ENCODE data around the gene RNF115.
"Not testable (repeated sequence)": the region's sequence is repeated elsewhere in the genome, so short reads cannot be mapped to it uniquely, and the experiment has no call there.

The RNF115 gene

DNA sequence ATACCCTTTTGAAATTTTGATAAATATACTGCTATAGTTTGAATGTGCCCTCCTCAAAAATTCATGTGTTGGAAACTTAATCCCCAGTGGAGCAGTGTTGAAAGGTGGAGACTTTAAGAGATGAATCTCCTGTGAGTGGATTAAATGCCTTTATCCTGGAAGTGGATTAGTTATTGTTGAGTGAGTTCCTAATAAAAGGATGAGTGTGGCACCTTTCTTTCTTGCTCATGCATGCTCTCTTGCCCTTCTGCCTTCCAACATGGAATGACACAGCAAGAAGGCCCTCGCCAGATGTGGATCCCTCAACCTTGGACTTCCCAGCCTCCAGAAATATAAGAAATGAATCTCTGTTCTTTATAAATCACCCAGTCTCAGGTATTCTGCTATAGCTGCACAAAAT is 52.8 kb downstream of the RNF115 start:
- no peak for DNase-seq

DNA sequence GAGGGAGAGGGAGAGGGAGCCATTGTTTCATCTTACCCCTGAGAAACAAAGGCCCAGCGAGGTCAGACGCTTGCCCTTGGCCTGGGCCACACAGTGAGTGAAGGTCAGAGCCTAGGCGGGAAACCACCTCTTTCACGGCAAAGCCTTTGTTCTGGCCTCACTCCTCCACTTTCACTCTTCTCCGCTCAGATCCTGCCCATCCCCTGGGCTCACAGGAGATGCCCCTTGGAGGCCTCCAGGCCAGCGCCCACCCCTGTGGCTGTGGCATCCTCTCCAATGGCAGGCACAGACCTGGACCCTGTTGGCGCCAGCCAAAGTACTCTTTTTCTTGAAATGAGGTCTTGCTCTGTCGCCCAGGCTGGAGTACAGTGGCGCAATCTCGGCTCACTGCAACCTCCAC is 55.9 kb downstream of the RNF115 start:
- DNase-seq = not testable (repeated sequence)

DNA sequence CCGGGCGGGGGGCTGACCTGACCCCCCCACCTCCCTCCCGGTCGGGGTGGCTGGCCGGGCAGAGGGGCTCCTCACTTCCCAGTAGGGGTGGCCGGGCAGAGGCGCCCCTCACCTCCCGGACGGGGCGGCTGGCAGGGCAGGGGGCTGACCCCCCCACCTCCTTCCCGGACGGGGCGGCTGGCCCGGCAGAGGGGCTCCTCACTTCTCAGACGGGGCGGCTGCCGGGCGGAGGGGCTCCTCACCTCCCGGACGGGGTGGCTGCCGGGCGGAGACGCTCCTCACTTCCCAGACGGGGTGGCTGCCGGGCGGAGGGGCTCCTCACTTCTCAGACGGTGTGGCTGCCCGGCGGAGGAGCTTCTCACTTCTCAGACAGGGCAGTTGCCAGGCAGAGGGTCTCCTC is 57.0 kb downstream of the RNF115 start:
- DNase-seq = not testable (repeated sequence)

DNA sequence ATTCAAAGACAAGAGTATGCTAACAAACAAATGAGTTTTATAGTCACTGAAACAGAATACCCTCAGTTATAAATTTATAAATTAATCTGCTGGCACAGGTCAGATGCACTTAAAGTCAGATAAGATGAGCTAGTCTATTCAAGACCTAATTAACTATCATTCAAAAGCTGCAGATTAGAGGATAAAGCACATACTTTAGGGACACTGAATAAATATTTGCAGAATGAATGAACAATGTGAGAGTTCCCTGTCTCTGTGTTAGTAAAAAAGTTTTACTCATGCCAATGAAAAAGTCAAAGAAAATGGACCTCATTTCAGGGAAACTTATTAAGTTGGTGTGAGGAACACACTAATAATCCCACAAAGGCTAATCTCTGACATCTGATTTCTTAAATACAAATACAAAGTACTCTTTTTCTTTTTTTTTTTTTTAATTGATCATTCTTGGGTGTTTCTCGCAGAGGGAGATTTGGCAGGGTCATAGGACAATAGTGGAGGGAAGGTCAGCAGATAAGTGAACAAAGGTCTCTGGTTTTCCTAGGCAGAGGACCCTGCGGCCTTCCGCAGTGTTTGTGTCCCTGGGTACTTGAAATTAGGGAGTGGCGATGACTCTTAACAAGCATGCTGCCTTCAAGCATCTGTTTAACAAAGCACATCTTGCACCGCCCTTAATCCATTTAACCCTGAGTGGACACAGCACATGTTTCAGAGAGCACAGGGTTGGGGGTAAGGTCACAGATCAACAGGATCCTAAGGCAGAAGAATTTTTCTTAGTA is 58.1 kb downstream of the RNF115 start:
- not testable (repeated sequence) for DNase-seq

DNA sequence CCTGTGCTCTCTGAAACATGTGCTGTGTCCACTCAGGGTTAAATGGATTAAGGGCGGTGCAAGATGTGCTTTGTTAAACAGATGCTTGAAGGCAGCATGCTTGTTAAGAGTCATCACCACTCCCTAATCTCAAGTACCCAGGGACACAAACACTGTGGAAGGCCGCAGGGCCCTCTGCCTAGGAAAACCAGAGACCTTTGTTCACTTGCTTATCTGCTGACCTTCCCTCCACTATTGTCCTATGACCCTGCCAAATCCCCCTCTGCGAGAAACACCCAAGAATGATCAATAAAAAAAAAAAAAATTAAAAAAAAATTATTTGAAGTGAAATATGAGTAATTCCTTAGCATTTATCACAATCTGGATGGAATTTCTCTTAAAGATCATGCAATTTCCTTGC is 58.8 kb downstream of the RNF115 start:
- not testable (repeated sequence) for DNase-seq

DNA sequence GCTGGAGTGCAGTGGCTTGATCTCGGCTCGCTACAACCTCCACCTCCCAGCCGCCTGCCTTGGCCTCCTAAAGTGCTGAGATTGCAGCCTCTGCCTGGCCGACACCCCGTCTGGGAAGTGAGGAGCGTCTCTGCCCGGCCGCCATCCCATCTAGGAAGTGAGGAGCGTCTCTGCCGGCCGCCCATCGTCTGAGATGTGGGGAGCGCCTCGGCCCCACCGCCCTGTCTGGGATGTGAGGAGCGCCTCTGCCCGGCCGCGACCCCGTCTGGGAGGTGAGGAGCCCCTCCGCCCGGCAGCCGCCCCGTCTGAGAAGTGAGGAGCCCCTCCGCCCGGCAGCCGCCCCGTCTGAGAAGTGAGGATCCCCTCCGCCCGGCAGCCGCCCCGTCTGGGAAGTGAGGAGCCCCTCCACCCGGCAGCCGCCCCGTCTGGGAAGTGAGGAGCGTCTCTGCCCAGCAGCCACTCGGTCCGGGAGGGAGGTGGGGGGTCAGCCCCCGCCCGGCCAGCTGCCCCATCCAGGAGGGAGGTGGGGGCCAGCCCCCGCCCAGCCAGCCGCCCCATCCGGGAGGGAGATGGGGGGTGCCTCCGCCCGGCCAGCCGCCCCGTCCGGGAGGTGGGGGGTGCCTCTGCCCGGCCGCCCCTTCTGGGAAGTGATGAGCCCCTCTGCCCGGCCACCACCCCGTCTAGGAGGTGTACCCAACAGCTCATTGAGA is 59.5 kb downstream of the RNF115 start:
- DNase-seq = not testable (repeated sequence)

DNA sequence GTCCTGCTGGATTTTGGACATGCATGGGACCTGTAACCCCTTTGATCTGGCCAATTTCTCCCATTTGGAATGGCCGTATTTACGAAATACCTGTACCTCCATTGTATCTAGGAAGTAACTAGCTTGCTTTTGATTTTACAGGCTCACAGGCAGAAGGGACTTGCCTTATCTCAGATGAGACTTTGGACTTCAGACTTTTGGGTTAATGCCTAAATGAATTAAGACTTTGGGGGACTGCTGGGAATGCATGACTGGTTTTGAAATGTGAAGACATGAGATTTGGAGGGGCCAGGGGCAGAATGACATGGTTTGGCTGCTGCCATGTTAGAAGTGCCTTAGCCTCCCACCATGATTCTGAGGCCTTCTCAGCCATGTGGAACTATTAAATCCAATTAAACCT is 61.9 kb downstream of the RNF115 start:
- DNase-seq = not testable (repeated sequence)

DNA sequence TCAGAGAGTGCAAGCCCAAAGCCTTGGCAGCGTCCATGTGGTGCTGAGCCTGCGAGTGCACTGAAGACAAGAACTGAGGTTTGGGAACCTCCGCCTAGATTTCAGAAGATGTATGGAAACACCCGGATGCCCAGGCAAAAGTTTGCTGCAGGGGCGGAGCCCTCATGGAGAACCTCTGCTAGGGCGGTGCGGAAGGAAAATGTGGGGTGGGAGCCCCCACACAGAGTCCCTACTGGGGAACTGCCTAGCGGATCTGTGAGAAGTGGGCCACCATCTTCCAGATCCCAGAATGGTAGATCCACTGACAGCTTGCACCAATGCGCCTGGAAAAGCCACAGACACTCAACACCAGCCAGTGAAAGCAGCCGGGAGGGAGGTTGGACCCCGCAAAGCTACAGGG is 62.4 kb downstream of the RNF115 start:
- not testable (repeated sequence) for DNase-seq

DNA sequence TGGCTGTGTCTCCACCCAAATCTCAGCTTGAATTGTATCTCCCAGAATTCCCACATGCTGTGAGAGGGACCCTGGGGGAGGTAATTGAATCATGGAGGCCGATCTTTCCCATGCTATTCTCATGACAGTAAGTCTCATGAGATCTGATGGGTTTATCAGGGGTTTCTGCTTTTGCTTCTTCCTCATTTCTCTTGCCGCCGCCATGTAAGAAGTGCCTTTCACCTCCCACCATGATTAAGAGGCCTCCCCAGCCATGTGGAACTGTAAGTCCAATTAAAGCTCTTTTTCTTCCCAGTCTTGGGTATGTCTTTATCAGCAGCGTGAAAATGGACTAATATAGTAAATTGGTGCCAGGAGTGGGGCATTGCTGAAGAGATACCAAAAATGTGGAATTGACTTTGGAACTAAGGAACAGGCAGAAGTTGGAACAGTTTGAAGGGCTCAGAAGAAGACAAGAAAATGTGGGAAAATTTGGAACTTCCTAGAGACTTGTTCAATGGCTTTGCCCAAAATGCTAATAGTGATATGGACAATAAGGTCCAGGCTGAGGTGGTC is 63.4 kb downstream of the RNF115 start:
- not testable (repeated sequence) for DNase-seq

DNA sequence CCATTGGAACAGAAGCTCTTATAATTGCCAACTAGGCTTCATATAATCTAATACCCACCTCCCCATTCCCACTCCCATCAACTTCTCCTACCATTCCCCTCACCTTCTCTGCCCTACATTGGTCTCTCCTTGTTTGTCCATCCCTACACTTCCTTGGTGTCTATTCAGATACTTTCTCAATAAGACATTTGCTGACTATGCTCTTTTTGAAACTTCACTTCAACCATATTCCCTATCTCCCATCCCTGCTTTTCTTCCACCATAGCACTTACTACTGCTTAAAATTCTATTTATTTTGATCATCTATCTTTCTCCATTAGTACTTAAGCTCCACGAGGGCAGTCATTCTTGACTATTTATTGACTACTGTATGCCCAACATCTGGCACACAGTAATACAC is 64.2 kb downstream of the RNF115 start:
- DNase-seq = no peak

DNA sequence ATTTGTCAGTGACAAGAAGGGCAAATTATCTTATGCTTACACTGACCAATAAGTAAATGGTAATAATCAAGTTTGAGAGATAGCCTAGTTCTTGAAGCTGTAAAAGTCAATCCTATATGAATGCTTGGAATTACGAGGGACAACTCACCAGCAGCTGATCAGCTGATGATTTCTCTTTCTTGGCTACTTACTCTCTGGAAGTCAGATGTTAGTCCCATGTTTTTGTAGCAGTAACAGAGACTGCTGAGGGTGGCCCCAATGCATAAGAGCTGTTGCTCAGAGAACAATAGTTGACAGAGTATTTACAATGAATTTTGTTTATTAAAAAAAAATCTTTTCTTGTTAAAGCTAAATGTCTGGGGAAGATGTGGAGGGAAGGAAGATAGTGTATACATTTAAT is 65.3 kb downstream of the RNF115 start:
- DNase-seq = no peak

DNA sequence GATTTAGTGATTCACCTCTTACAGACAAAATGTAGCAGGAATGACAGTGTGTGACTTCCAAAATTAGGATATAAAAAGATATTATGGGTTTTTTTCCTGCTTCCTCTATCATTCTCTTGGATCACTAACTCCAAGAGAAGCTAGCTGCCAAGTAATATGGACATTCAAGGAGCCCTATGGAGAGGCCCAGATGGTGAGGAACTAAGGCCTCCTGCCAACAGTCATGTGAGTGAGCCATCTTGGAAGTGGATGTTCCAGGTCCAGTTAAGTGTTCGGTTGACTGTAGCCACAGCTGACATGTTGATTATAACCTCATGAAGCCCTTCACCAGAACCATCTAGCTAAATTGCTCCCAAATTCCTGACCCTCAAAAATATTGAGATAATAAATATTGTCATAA is 65.8 kb downstream of the RNF115 start:
- DNase-seq = no peak

DNA sequence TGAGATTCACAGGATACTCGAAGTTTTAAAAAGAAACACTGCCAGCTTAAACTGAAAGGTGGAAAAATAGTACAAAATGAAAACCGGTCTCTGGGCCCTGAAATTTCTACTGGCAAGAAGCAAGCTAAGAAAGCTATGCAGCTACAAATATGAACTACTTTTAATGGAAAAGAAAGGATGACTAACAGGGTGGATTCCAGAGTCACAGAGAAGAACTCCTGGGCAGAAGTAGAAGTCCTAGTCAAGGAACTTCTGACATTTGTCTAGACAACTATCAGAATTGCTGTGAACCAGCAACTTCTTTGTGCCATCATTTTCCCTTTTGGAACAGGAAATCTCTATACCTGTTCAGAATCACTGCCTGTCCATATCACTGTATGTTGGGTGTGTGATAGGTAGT is 66.5 kb downstream of the RNF115 start:
- no peak for DNase-seq

DNA sequence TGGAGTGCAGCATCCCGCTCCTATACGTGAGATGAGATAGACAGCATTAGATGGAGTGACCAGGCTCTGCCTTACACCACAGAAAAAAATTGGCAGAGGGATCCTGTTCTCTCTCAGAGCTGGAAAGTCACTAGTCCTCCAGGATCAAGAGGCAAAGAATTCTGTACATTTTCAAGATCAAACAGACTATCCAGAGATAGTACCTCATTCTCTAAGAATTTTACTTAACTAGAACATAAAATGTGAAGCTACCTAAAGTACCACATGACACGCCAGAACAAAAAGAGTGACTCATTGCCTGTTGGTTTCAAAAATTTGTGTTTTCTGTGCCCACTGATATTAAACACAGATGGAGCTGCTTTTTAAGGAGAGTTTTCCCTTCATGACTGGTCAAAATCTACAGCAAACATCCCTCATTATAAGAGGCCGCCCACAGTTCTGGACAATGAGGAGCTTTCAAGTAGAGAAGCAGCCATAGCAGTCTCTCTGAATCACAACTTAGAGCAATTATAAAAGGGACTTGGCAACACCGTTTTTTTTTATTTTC is 72.3 kb downstream of the RNF115 start:
- no peak for DNase-seq

DNA sequence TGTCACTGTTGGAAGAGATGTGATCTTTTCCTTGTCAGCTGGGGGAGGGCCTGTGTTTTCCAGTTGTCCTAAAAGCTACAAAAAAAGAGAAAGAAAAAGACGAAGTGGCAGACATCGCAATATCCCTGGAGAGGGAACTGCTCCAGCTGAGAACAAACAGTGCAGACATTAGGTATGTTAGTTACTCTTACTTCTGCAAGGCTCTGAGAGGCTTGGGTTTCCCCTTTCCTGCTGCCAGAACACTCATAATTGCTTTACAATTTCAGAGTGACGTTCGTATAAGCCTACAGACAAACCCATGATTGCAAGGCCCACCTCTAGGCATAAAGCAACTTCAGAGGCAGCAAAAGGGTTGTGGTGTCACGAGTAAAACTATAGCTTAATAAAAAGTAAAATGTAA is 73.5 kb downstream of the RNF115 start:
- no peak for DNase-seq

DNA sequence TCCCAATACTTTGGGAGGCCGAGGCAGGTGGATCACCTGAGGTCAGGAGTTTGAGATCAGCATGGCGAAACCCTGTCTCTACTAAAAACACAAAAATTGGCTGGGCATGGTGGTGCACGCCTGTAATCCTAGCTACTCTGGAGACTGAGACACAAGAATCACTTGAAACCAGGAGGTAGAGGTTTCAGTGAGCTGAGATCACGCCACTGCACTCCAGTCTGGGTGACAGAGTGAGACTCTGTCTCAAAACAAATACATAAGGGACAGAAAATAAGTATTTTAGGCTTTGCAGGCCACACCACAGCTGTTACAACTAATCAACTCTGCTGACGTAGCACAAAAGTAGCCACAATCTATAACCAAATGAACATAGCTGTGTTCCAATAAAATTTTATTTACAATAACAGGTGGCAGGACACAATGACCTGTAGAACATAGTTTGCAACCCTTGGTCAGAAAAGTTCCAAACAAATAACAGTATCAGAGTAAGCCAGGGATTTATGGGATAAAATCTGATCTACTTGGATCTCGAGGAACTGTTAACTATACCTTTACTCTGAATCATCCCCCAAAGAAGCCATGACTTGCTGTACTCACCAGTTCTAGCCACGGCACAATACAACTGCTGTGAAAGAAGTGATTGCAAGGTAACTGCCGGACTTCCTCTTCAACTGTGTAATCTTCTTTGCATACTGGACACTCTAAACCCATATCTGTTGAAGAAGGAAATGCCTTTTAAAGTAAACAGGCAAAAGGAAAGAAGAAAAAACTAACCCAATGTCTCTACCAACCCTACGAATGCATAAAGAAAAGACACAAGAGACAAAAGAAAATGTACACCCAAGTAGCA is 76.3 kb downstream of the RNF115 start:
- DNase-seq = no peak

DNA sequence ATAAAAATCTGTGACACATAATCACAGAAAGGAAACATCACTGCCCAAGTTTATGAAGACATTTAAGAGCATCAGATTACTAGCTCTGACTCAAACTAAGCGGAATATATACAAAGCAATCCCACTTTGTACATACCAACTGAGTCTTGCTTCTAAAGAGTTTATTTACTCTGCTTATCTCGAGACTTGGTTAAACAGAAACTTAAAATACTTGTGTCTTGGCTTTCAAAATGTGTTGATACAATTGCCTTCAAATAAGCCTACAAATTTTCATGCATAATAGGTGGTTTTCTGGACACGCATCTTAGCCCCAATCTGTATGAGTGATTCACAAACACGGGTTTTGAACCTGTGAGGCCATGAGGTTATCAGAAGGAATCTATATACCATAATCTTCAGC is 83.6 kb downstream of the RNF115 start:
- DNase-seq = no peak

DNA sequence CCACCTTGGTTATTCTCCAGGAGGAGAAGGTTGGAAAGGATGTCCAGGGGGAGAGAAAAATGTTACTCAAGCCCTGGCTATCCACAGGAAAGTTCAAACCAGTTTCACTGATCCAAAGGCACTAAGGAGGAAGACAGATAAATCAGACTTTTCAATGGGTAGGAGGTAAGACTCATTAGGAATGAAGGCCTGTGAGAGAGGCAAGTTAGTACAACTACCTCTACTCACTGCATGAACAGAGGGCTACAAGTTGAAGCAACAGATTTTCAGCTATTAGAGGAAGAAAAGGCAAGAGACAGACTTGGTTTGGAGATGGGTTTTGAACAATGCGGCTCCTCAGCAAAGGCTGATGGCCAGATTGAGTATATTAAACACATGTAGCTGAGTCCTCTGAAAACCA is 87.7 kb downstream of the RNF115 start:
- DNase-seq = no peak

DNA sequence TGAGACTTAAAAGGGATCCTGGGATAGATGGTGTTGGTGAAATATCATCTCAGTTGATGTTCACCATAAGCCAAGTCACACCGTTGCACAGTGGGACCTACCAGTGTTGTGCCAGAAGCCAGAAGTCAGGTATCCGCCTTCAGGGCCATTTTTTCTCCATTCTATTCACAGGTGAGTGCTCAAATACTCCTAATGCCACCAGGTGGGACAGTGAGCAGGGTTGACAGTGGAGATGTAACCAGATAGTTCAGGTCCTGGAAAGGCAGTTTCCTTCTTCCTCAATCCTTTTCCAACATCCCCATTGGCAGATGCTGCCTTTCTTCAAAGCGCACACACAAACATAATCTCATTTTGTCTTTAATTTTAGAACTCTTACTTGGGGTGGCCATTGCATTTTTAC is 93.0 kb downstream of the RNF115 start:
- no peak for DNase-seq

DNA sequence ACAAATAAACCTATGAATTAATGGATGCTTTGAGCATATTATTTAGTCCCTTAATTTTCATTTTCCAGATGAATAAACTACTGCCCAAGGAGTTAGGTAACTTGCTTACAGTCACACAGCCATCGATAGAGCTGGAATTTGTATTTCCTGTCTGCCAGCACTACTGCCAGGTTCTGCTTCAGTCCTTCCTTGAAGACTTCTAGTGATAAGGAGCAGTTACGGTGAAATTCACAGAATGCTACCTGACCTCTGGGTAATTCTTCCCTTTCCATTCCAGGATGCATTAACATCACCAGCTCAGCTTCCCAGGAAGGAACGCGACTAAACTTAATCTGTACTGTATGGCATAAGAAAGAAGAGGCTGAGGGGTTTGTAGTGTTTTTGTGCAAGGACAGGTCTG is 93.4 kb downstream of the RNF115 start:
- DNase-seq = no peak

DNA sequence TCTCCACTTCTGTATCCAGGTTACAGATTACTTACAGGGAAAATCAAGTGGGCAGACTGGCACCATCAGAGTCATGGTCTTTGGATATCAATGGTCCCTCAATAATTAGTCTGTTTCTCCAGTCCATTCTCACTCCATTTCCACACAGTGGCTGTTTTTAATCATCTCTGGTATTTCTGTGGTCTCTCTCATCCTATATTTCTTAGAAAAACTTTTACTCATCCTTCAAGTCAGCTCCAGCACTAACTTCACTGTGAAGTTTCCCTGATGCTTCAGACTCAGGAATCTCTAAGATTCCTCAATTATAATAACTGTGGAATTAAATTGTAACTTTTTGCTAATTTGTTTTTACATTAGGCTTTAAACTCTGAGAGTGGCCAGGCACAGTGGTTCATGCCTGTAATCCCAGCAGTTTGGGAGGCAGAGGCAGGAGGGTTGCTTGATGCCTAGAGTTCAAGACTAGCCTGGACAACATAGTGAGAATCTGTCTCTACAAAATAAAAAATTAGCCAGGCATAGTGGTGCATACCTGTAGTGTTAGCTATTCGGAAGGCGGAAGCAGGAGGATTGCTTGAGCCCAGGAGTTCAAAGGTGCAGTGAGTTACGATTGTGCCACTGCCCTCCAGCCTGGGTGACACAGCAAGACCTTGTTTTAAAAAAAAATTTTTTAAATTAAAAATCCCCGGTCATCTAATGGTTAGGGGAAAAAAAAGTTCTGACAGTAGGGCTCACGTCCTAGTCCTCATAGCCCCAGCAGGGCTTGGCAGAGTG is 94.0 kb downstream of the RNF115 start:
- no peak for DNase-seq

DNA sequence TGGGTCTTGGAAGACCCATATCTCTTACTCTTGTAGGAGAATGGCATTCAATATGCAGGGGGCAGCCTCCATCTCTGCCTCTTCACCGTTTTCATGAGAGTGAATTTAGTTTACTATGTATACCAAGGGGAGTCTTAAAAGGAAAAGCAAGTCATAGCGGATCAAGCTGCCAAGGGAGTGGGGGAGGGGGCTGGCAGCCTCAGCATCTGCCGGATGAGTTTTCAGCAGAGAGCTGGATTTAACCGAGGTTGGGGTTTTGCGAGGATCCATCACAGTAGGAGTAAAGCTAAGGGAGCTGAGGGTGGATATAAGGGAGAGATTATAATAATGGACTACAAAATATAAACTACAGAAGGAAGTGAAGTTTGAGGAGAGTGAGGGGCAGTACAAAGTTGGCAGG is 94.7 kb downstream of the RNF115 start:
- no peak for DNase-seq
